SK-N-SH (cell line): Measurements from ENCODE around the gene RAB25. TPM values are rescaled to one million over a fixed set of nuclear protein-coding genes. Genes with fewer than 3 reads are reported as not detected.

ENCODE experiments used
- CTCF ChIA-PET: fragments of 300-600, 350-600 bp; formaldehyde crosslinking; extraction: SDS; loops from one replicate; lab custom pipeline; 2021; lab: Yijun Ruan, JAX
- POLR2A ChIA-PET: fragments of 350-600 bp; sonication (Branson Sonifier 250); formaldehyde crosslinking; extraction: SDS; loops from one replicate; lab custom pipeline; 2020; ENCODE audit warnings: antibody characterized with exemption, inconsistent platforms; lab: Yijun Ruan, JAX
- DNase-seq: peaks from one replicate; pipeline ENCODE4 v3.0.0; 2012
- H2AFZ ChIP-seq: fragments of 200-600 bp; sonication (generic); 2 replicates; pipeline ENCODE4 v1.8.1; 2016; ENCODE audit warnings: antibody characterized with exemption, mild to moderate bottlenecking, low read depth
- H3F3A ChIP-seq: fragments of 200-600 bp; sonication (generic); replicated peaks from 2 replicates; pipeline ENCODE3; 2016; ENCODE audit warnings: antibody characterized with exemption, mild to moderate bottlenecking; ENCODE audit not compliant: insufficient read depth
- H3K27ac ChIP-seq, 2 experiments: fragments of 200-500 bp in 1 of 2; fragments of 200-600 bp in 1 of 2; sonication (Bioruptor generic) in 1 of 2; sonication (generic), shearing (Covaris generic) in 1 of 2; 2 replicates each; pipeline versions ENCODE4 v1.5.1 to v1.6.1; 2014 to 2016; ENCODE audit warnings: low read depth in 2 of 2, inconsistent platforms in 1 of 2, low read length in 1 of 2, mild to moderate bottlenecking in 1 of 2, mixed read lengths in 1 of 2
- H3K27me3 ChIP-seq: fragments of 200-600 bp; sonication (generic), shearing (Covaris generic); 2 replicates; pipeline ENCODE4 v1.6.1; 2016; ENCODE audit warnings: mixed run types; ENCODE audit not compliant: insufficient read depth
- H3K36me3 ChIP-seq, 2 experiments: fragments of 200-500 bp in 1 of 2; fragments of 200-600 bp in 1 of 2; sonication (Bioruptor generic) in 1 of 2; sonication (generic) in 1 of 2; replicated peaks in 1 of 2; 2 replicates each; pipeline versions ENCODE3 to v1.5.1; 2014 to 2016; ENCODE audit warnings: low read length in 1 of 2, mild to moderate bottlenecking in 1 of 2; ENCODE audit not compliant: insufficient read depth in 2 of 2, control insufficient read depth in 1 of 2
- H3K4me1 ChIP-seq, 2 experiments: fragments of 200-500 bp in 1 of 2; fragments of 200-600 bp in 1 of 2; sonication (Bioruptor generic) in 1 of 2; sonication (generic), shearing (Covaris generic) in 1 of 2; 2 replicates each; pipeline versions ENCODE4 v1.5.1 to v1.6.1; 2014 to 2016; ENCODE audit warnings: low read depth in 1 of 2, low read length in 1 of 2, mixed run types in 1 of 2; ENCODE audit not compliant: insufficient read depth in 2 of 2, control insufficient read depth in 1 of 2
- H3K4me2 ChIP-seq: fragments of 200-600 bp; sonication (generic), shearing (Covaris generic); 2 replicates; pipeline ENCODE4 v1.6.1; 2017; ENCODE audit warnings: mixed run types
- H3K4me3 ChIP-seq, 2 experiments: fragments of 200-500 bp in 1 of 2; fragments of 200-600 bp in 1 of 2; sonication (Bioruptor generic) in 1 of 2; sonication (generic), shearing (Covaris generic) in 1 of 2; 2 replicates each; pipeline versions ENCODE4 v1.5.1 to v1.8.1; 2014 to 2016; ENCODE audit warnings: low read depth in 2 of 2, inconsistent platforms in 1 of 2, low read length in 1 of 2, mild to moderate bottlenecking in 1 of 2, mixed read lengths in 1 of 2, moderate library complexity in 1 of 2
- H3K79me2 ChIP-seq: fragments of 200-600 bp; sonication (generic); 2 replicates; pipeline ENCODE4 v1.8.1; 2017; ENCODE audit warnings: mild to moderate bottlenecking; ENCODE audit not compliant: insufficient read depth
- H3K9ac ChIP-seq: fragments of 200-600 bp; sonication (generic); 2 replicates; pipeline ENCODE4 v1.6.1; 2017; ENCODE audit warnings: mixed run types
- H3K9me2 ChIP-seq: fragments of 200-600 bp; sonication (generic); 2 replicates; pipeline ENCODE4 v1.6.1; 2017; ENCODE audit warnings: mixed run types
- H3K9me3 ChIP-seq: fragments of 200-600 bp; sonication (generic); 2 replicates; pipeline ENCODE4 v1.6.1; 2017; ENCODE audit warnings: mixed run types, mild to moderate bottlenecking, moderate library complexity
- H4K20me1 ChIP-seq: fragments of 200-600 bp; sonication (generic); 2 replicates; pipeline ENCODE4 v1.6.1; 2017; ENCODE audit warnings: mild to moderate bottlenecking, mixed run types; ENCODE audit not compliant: insufficient read depth
- CHD2 ChIP-seq: fragments of 150-350 bp; IDR thresholded peaks from 2 replicates; pipeline ENCODE4 v1.6.1; 2018; ENCODE audit warnings: low read length; ENCODE audit not compliant: partially characterized antibody
- EP300 ChIP-seq, 2 experiments: IDR thresholded peaks; 2 replicates each; pipeline versions ENCODE4 v1.4.0 to v1.6.1; 2012; ENCODE audit warnings: borderline replicate concordance in 1 of 2, low read depth in 1 of 2, low read length in 1 of 2
- EZH2phosphoT487 ChIP-seq: fragments of 200-600 bp; sonication (generic); IDR thresholded peaks from 2 replicates; pipeline ENCODE4 v1.6.1; 2017; ENCODE audit warnings: low read depth, mixed run types, mild to moderate bottlenecking, antibody characterized with exemption, moderate library complexity, borderline replicate concordance
- FOXJ3 ChIP-seq: sonication (generic); formaldehyde crosslinking; IDR thresholded peaks from 2 replicates; pipeline ENCODE4 v1.5.1; 2020; ENCODE audit warnings: mild to moderate bottlenecking, missing genetic modification reagents
- FOXM1 ChIP-seq: IDR thresholded peaks from 2 replicates; pipeline ENCODE4 v1.4.0; 2012; ENCODE audit warnings: low read depth, mild to moderate bottlenecking
- GABPA ChIP-seq: IDR thresholded peaks from 2 replicates; pipeline ENCODE4 v1.4.0; 2012; ENCODE audit warnings: low read depth, mild to moderate bottlenecking
- MAX ChIP-seq: IDR thresholded peaks from 2 replicates; pipeline ENCODE4 v1.4.0; 2012; ENCODE audit warnings: low read depth
- PBX3 ChIP-seq: IDR thresholded peaks from 2 replicates; pipeline ENCODE4; 2012
- RAD21 ChIP-seq: IDR thresholded peaks from 2 replicates; pipeline ENCODE4 v1.6.1; 2012; ENCODE audit warnings: mild to moderate bottlenecking, low read length
- RXRA ChIP-seq: IDR thresholded peaks from 2 replicates; pipeline ENCODE4 v1.4.0; 2012; ENCODE audit warnings: low read depth, mild to moderate bottlenecking, borderline replicate concordance
- SMC3 ChIP-seq: IDR thresholded peaks from 2 replicates; pipeline ENCODE4 v1.6.1; 2012; ENCODE audit warnings: low read depth, low read length, improper control_type of control experiment
- USF1 ChIP-seq: IDR thresholded peaks from 2 replicates; pipeline ENCODE4 v1.4.0; 2012; ENCODE audit warnings: low read depth, borderline replicate concordance
- ZBTB33 ChIP-seq: IDR thresholded peaks from 2 replicates; pipeline ENCODE4 v1.4.0; 2012; ENCODE audit warnings: low read depth, borderline replicate concordance
- WGBS: methylation state at CpG from one replicate; pipeline ENCODE4 v1.1.6; 2017; ENCODE audit warnings: low lambda C conversion rate; 5-methylcytosine and 5-hydroxymethylcytosine counted together
- polyA plus RNA-seq, 3 experiments: library from polyadenylated mRNA; depleted of rRNA; stranded (reverse); fragments of >200 nt; gene quantifications; 2 replicates each; pipeline ENCODE4 v1.2.3, GENCODE V29; 2012

The RAB25 gene
- polyA plus RNA-seq, 1 of the 3 experiments (the other 2 are of a cell fraction), result not detected

DNA sequence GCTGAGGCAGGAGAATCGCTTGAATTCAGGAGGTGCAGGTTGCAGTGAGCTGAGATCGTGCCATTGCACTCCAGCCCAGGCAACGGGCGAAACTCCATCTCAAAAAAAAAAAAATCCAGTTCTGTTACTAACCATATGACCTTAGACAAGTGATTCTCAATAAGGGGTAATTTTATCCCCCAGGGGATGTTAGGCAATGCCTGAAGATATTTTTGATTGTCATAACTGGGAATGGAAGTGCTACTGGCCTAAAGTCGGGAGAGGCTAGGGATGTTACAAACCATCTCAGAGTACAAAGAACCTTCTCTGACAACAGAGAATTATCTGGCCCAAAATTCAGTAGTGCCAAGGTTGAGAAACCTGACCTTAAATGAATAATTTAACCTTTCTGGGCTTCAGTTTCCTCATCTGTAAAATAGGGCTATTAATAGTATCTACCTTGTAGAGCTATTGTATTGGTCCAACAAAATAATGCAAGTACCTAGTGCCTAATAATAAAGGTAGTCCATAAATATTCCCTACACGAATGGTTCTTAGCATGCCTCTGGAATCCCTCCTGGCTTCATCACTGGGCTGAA is 47.8 kb downstream of the RAB25 start:
- TF ChIP-seq GABPA (no peak), PBX3 (no peak), USF1 (no peak), RXRA (no peak), SMC3 (no peak), FOXM1 (no peak), MAX (no peak)
- TF ChIP-seq, all 33 proteins: peak for 0
- CTCF ChIA-PET, result interaction anchor here (0.8 to 29.6 kb wide), 4 partner anchors 12 to 151 kb away, joined by 3 to 1559 read pairs (median 36); partner anchors contain the start of gene LMNA
- no peak for DNase-seq
- WGBS, result 97% methylated on average over 6 of the region's 6 CpGs
- H3K4me1 ChIP-seq, result peaks cover 42 to 54% of the 10 kb centered on the region in 2 experiments
- no peaks in the 10 kb centered on the region for H3K9me3 ChIP-seq
- no peaks in the 10 kb centered on the region for H3K36me3 ChIP-seq
- peak overlapping the region in 1 of 2 experiments; percentile 22; a peak in 1 of 4 replicates for H3K27ac ChIP-seq
- POLR2A ChIA-PET, result no interaction called here
- no peaks in the 10 kb centered on the region for H4K20me1 ChIP-seq
- no peak overlapping the region for H2AFZ ChIP-seq
- no peak overlapping the region for H3K9ac ChIP-seq
- no peak overlapping the region for H3K4me2 ChIP-seq
- no peaks in the 10 kb centered on the region for H3K27me3 ChIP-seq
- no peak overlapping the region for H3K4me3 ChIP-seq
- no peaks in the 10 kb centered on the region for H3K9me2 ChIP-seq
- peaks cover 42% of the 10 kb centered on the region for H3F3A ChIP-seq
- H3K79me2 ChIP-seq, result peaks cover 28% of the 10 kb centered on the region

DNA sequence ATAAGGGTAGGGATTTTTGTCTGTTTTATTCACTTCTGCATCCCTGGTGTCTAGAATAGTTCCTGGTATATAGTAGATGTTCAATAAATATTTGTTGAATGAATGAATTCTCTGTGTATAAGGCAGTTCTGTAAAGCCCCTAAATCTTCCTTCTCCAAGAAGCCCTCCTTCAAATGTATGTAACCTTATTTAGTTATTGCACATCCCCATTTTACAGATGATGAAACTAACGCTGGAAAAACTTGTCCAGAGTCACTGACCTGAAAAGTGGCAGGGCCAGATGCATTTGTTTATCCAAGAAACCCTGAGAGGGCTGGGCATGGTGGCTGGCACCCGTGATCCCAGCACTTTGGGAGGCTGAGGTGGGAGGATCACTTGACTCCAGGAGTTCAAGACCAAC is 49.3 kb downstream of the RAB25 start:
- H3K9me2 ChIP-seq, result no peaks in the 10 kb centered on the region
- H3F3A ChIP-seq, result peaks cover 48% of the 10 kb centered on the region
- no peak for DNase-seq
- no peaks in the 10 kb centered on the region for H3K27me3 ChIP-seq
- H3K9ac ChIP-seq, result no peak overlapping the region
- H3K4me3 ChIP-seq, result no peak overlapping the region
- no peak overlapping the region for H3K27ac ChIP-seq
- no peak overlapping the region for H2AFZ ChIP-seq
- 88% methylated on average over 2 of the region's 2 CpGs for WGBS
- ChIA-PET CTCF (interaction anchor here (1.3 to 29.6 kb wide), 3 partner anchors 14 to 21 kb away, joined by 4 to 1559 read pairs (median 69); partner anchors contain the start of gene LMNA), POLR2A (no interaction called here)
- peaks cover 0 to 5% of the 10 kb centered on the region in 2 experiments for H3K36me3 ChIP-seq
- H4K20me1 ChIP-seq, result peaks cover 7% of the 10 kb centered on the region
- H3K4me2 ChIP-seq, result no peak overlapping the region
- no peaks in the 10 kb centered on the region for H3K9me3 ChIP-seq
- H3K79me2 ChIP-seq, result peaks cover 23% of the 10 kb centered on the region
- TF ChIP-seq FOXM1, result no peak
- TF ChIP-seq ZBTB33, result no peak
- TF ChIP-seq PBX3, result no peak
- TF ChIP-seq EP300 (IDR thresholded peaks at IDR 0.05; ENCODE audit: borderline replicate concordance in 1 of 2, low read depth in 1 of 2, low read length in 1 of 2), result no peak
- no peak for TF ChIP-seq EZH2phosphoT487
- TF ChIP-seq RAD21, result no peak
- no peak for TF ChIP-seq CHD2
- TF ChIP-seq USF1, result no peak
- no peak for TF ChIP-seq FOXJ3 (CRISPR knock-in tag)
- H3K4me1 ChIP-seq, result peaks cover 28 to 45% of the 10 kb centered on the region in 2 experiments; a peak in 3 of 4 replicates
